ENCODE data around the gene SDHB. TPM values are rescaled to one million over a fixed set of nuclear protein-coding genes. Genes with fewer than 3 reads are reported as not detected.

SDHB gene
- total RNA-seq, 1 donor from 2014 or later, result 79.3 TPM

DNA sequence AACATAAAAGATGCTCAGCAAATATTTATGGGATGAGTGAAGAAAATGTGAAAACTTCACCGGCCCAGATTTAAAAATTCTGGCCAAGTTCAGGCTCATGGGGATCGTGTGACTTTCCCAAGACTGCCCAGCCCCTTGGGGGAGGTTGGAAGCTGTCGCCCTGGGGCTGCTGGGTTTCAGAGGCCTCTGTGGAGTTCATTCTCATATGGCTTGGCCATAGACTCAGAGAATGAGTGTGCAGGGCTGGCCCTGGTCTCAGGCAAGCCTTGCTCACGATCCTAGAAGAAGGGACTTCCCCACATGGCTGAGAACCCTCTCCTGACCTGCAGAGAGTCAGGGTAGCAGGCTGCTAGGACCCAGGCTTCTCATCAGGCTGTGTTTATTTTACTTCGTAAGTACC is 40.8 kb upstream of the SDHB start:
- no peak overlapping the region for H3K4me3 ChIP-seq
- ATAC-seq, result no peak
- H3K27ac ChIP-seq, result no peak overlapping the region
- TF ChIP-seq, protein P1, sequence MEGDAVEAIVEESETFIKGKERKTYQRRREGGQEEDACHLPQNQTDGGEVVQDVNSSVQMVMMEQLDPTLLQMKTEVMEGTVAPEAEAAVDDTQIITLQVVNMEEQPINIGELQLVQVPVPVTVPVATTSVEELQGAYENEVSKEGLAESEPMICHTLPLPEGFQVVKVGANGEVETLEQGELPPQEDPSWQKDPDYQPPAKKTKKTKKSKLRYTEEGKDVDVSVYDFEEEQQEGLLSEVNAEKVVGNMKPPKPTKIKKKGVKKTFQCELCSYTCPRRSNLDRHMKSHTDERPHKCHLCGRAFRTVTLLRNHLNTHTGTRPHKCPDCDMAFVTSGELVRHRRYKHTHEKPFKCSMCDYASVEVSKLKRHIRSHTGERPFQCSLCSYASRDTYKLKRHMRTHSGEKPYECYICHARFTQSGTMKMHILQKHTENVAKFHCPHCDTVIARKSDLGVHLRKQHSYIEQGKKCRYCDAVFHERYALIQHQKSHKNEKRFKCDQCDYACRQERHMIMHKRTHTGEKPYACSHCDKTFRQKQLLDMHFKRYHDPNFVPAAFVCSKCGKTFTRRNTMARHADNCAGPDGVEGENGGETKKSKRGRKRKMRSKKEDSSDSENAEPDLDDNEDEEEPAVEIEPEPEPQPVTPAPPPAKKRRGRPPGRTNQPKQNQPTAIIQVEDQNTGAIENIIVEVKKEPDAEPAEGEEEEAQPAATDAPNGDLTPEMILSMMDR (IDR thresholded peaks at IDR 0.05), result no peak
- intact Hi-C loops (cut with DNase I), result no loop called here
- H3K9me3 ChIP-seq, result no peaks in the 10 kb centered on the region
- H3K36me3 ChIP-seq, result no peaks in the 10 kb centered on the region
- DNase-seq, result no peak
- peaks cover 7% of the 10 kb centered on the region for H3K4me1 ChIP-seq
- H3K27me3 ChIP-seq, result no peaks in the 10 kb centered on the region

DNA sequence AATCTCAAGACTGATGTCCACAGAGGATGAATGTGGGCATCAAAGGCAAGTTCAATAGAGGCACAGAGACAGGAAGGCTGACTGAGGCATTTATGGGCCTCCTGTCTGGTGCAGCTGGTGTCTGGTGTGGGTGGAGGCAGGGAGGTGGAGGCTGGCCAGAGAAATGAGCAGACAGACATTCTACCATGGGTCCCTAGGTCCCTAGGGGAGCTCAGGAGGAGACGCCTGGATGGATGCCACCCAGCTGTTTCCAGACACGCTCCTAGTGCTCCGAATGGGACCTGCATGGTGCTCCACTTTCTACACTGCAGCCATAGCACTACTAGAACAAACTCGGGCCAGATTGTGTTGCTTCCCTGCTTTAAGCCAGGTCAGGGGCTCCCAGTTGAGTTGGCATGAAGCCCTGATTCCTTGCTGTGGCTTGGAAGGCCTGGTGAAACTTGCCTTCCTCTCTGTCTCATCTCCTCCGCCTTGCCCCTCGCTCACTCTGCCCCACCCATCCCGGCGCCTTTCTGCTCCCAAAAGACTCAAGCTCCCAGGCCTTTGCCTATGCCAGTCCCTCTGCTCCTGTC is 40.1 kb upstream of the SDHB start:
- Histone ChIP-seq H3K27ac (no peak overlapping the region), H3K36me3 (no peaks in the 10 kb centered on the region), H3K4me1 (peaks cover 4% of the 10 kb centered on the region), H3K27me3 (no peaks in the 10 kb centered on the region), H3K4me3 (no peak overlapping the region), H3K9me3 (no peaks in the 10 kb centered on the region)
- TF ChIP-seq, protein P1 (IDR thresholded peaks at IDR 0.05), result no peak
- DNase-seq (no peak), ATAC-seq (no peak)
- intact Hi-C loops (cut with DNase I), result no loop called here

GRCh38 chr1:17091252-17091651 is 37.4 kb upstream of the SDHB start:
- Histone ChIP-seq H3K4me3 (no peak overlapping the region), H3K27ac (no peak overlapping the region), H3K36me3 (no peaks in the 10 kb centered on the region), H3K27me3 (no peaks in the 10 kb centered on the region), H3K9me3 (no peaks in the 10 kb centered on the region), H3K4me1 (no peaks in the 10 kb centered on the region)
- TF ChIP-seq, protein P1 (IDR thresholded peaks at IDR 0.05), result no peak
- DNase-seq (no peak), ATAC-seq (no peak)
- intact Hi-C loops (cut with DNase I), result no loop called here

DNA sequence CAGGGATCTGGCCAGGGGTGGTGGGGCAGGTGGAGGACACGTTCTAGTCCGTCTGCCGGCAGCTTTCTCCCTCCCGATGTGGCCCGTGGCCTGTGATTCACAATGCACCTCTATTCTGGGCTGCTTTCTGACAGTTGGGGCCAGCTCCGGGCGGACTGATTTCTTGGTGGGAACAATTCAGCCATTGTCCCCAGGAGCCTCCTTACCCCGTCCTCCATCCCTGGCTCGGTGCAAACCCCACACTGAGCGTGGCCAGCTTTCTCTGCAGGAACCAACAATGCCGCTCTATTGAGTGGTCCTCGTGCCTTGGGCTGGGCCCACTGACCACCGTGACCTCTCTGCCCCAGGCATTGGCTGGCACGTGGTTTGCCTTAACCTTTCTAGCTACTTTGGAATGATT is 35.7 kb upstream of the SDHB start:
- TF ChIP-seq, protein P1 (IDR thresholded peaks at IDR 0.05), result no peak
- H3K4me1 ChIP-seq, result no peaks in the 10 kb centered on the region
- ATAC-seq (no peak), DNase-seq (no peak)
- intact Hi-C loops (cut with DNase I), result no loop called here
- no peaks in the 10 kb centered on the region for H3K36me3 ChIP-seq
- no peaks in the 10 kb centered on the region for H3K27me3 ChIP-seq
- H3K27ac ChIP-seq, result no peak overlapping the region
- no peaks in the 10 kb centered on the region for H3K9me3 ChIP-seq
- H3K4me3 ChIP-seq, result no peak overlapping the region

DNA sequence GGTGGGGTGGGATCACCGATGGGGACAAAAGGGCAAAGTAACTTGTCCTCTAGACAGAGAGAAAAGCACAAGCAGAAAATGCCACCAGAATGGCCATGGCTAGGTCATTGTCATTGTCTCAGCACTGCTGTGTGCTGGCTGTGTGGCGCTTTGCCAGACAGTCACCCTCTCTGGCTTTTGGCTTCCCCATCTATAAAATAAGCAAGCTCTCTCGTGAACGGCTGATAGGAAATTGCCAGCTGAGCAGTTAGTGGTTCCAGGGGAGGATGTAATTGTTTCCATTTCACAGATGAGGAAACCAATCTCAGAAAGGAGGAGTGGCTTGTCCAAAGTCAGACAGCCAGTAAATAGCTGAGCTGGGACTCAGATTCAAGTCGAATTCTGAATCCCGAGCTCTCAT is 32.9 kb upstream of the SDHB start:
- no peak overlapping the region for H3K4me3 ChIP-seq
- TF ChIP-seq, protein P1 (IDR thresholded peaks at IDR 0.05), result no peak
- intact Hi-C loops (cut with DNase I), result no loop called here
- H3K9me3 ChIP-seq, result no peaks in the 10 kb centered on the region
- no peaks in the 10 kb centered on the region for H3K4me1 ChIP-seq
- no peak overlapping the region for H3K27ac ChIP-seq
- ATAC-seq (no peak), DNase-seq (no peak)
- no peaks in the 10 kb centered on the region for H3K36me3 ChIP-seq
- H3K27me3 ChIP-seq, result no peaks in the 10 kb centered on the region

DNA sequence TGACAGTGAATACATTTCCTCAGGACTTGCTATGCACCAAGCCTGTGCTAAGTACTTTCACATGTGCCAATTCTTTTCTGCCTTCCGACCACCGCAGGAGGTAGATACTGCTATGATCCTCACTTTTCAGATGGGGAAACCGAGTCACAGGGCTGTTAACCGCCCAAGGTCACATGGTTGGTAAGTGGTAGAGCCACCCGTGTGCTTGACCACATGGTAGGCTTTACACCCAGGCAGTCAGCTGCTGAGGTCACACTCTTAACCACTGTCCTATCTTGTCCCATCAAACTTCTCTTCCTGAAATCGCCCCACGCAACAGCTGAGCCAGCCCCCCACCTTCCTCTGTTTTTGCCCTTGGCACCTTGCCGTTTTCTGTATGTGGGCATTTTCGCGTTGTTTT is 31.0 kb upstream of the SDHB start:
- H3K36me3 ChIP-seq, result no peaks in the 10 kb centered on the region
- no peaks in the 10 kb centered on the region for H3K4me1 ChIP-seq
- no peak for DNase-seq
- H3K27me3 ChIP-seq, result no peaks in the 10 kb centered on the region
- peak; percentile 54 for ATAC-seq
- no peaks in the 10 kb centered on the region for H3K9me3 ChIP-seq
- H3K27ac ChIP-seq, result no peak overlapping the region
- H3K4me3 ChIP-seq, result no peak overlapping the region
- TF ChIP-seq, protein P1 (IDR thresholded peaks at IDR 0.05), result no peak
- intact Hi-C loops (cut with DNase I), result no loop called here
